ENCODE measurements around the gene VPS50. TPM values are rescaled to one million over a fixed set of nuclear protein-coding genes. Genes with fewer than 3 reads are reported as not detected.

VPS50 gene
- total RNA-seq, 1 experiment from 2014 or later, result 15.1 TPM

DNA sequence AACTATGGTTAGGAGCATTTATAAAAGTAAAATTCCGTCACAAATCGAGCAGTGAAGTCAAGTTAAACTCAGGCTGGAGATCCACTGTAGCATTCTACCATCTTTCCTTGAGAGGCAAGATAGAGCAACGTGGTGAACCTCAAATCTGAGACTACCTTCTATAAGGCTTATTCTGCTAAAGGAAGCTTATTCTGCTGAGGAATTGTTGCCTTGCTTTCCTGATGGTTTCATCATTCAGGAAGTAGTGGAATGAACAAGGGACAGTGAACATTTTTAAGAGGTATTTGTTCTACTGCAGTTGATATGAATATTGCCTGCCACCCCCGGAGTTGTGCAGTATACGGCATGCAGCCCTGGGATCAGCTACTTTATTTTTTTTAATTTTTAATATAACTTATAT lies 170.8 kb downstream of the VPS50 start:
- no peak for TF ChIP-seq SIN3A (IDR thresholded peaks at IDR 0.05; ENCODE audit: low read depth)
- TF ChIP-seq, protein P1, sequence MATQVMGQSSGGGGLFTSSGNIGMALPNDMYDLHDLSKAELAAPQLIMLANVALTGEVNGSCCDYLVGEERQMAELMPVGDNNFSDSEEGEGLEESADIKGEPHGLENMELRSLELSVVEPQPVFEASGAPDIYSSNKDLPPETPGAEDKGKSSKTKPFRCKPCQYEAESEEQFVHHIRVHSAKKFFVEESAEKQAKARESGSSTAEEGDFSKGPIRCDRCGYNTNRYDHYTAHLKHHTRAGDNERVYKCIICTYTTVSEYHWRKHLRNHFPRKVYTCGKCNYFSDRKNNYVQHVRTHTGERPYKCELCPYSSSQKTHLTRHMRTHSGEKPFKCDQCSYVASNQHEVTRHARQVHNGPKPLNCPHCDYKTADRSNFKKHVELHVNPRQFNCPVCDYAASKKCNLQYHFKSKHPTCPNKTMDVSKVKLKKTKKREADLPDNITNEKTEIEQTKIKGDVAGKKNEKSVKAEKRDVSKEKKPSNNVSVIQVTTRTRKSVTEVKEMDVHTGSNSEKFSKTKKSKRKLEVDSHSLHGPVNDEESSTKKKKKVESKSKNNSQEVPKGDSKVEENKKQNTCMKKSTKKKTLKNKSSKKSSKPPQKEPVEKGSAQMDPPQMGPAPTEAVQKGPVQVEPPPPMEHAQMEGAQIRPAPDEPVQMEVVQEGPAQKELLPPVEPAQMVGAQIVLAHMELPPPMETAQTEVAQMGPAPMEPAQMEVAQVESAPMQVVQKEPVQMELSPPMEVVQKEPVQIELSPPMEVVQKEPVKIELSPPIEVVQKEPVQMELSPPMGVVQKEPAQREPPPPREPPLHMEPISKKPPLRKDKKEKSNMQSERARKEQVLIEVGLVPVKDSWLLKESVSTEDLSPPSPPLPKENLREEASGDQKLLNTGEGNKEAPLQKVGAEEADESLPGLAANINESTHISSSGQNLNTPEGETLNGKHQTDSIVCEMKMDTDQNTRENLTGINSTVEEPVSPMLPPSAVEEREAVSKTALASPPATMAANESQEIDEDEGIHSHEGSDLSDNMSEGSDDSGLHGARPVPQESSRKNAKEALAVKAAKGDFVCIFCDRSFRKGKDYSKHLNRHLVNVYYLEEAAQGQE (IDR thresholded peaks at IDR 0.05; ENCODE audit: low read depth), result no peak
- no peak for TF ChIP-seq FOSL1 (IDR thresholded peaks at IDR 0.05; ENCODE audit: low read depth)
- TF ChIP-seq TCF7L2 (IDR thresholded peaks at IDR 0.05; ENCODE audit: borderline replicate concordance, extremely low read depth, insufficient read depth, insufficient read length), result no peak
- no peak for TF ChIP-seq SRF (IDR thresholded peaks at IDR 0.05; ENCODE audit: low read depth)
- no peak for TF ChIP-seq EGR1 (IDR thresholded peaks at IDR 0.05; ENCODE audit: low read depth)
- TF ChIP-seq ELF1 (IDR thresholded peaks at IDR 0.05; ENCODE audit: borderline replicate concordance, low read depth), result no peak
- TF ChIP-seq CBX3 (IDR thresholded peaks at IDR 0.05; ENCODE audit: low read depth), result no peak
- no peak for TF ChIP-seq ZFX (IDR thresholded peaks at IDR 0.05)
- no peak for TF ChIP-seq EZH2phosphoT487 (IDR thresholded peaks at IDR 0.05; ENCODE audit: borderline replicate concordance)
- no peak for TF ChIP-seq CTCF (IDR thresholded peaks at IDR 0.05 in 2 of 3, conservative IDR thresholded peaks at IDR 0.05 in 1 of 3; ENCODE audit: borderline replicate concordance in 1 of 3, insufficient read depth in 1 of 3, low read depth in 2 of 3, low read length in 2 of 3)
- TF ChIP-seq, protein P2, sequence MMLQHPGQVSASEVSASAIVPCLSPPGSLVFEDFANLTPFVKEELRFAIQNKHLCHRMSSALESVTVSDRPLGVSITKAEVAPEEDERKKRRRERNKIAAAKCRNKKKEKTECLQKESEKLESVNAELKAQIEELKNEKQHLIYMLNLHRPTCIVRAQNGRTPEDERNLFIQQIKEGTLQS (IDR thresholded peaks at IDR 0.05), result no peak
- no peak overlapping the region for H3K9ac ChIP-seq (ENCODE audit: low read length)
- no peaks in the 10 kb centered on the region for H3K9me3 ChIP-seq (ENCODE audit: control insufficient read depth in 1 of 2, insufficient read depth in 1 of 2, low read depth in 1 of 2, low read length in 2 of 2)
- no peaks in the 10 kb centered on the region for H3K4me1 ChIP-seq (ENCODE audit: control insufficient read depth in 1 of 2, insufficient read depth in 2 of 2, low read length in 2 of 2)
- ChIA-PET POLR2A (no interaction called here), RAD21 (ENCODE audit: low non-redundant PET in 1 of 2, low total read pairs in 2 of 2, uncharacterized antibody in 2 of 2, unreplicated experiment in 2 of 2) (no interaction called here), CTCF (interaction anchor here (0.6 kb wide), 1 partner anchor 40 kb away, joined by 3 read pairs; no protein-coding TSS in a partner anchor)
- no peak for DNase-seq (ENCODE audit: low read depth, low spot score)
- ATAC-seq, result no peak
- BruUV-seq (replicated peaks), result no TSS peak
- H4K20me1 ChIP-seq (ENCODE audit: insufficient read depth), result no peaks in the 10 kb centered on the region
- H3K27ac ChIP-seq (ENCODE audit: low read depth, low read length), result no peak overlapping the region
- H3K27me3 ChIP-seq (ENCODE audit: insufficient read depth, low read length), result no peaks in the 10 kb centered on the region; the same call in 1 of the 2 replicates
- H2AFZ ChIP-seq (ENCODE audit: low read depth, low read length, poor library complexity, severe bottlenecking), result no peak overlapping the region
- no peaks in the 10 kb centered on the region for H3K36me3 ChIP-seq (ENCODE audit: control insufficient read depth in 1 of 2, insufficient read depth in 2 of 2, low read length in 2 of 2)
- H3K9me2 ChIP-seq (ENCODE audit: insufficient read depth), result no peaks in the 10 kb centered on the region
- no peak overlapping the region for H3K4me3 ChIP-seq (replicated peaks in 1 of 2; ENCODE audit: low read depth in 1 of 2, low read length in 2 of 2)
- no peak overlapping the region for H3K4me2 ChIP-seq (ENCODE audit: low read length)
- H3K79me2 ChIP-seq (ENCODE audit: insufficient read depth, low read length), result no peaks in the 10 kb centered on the region
- intact Hi-C loops (cut with micrococcal nuclease), result no loop called here
